ENCODE results near the gene ARHGAP45. TPM values are rescaled to one million over a fixed set of nuclear protein-coding genes. Genes with fewer than 3 reads are reported as not detected.

The ARHGAP45 gene
- total RNA-seq, 1 experiment from 2014 or later, result 45.3 TPM

DNA sequence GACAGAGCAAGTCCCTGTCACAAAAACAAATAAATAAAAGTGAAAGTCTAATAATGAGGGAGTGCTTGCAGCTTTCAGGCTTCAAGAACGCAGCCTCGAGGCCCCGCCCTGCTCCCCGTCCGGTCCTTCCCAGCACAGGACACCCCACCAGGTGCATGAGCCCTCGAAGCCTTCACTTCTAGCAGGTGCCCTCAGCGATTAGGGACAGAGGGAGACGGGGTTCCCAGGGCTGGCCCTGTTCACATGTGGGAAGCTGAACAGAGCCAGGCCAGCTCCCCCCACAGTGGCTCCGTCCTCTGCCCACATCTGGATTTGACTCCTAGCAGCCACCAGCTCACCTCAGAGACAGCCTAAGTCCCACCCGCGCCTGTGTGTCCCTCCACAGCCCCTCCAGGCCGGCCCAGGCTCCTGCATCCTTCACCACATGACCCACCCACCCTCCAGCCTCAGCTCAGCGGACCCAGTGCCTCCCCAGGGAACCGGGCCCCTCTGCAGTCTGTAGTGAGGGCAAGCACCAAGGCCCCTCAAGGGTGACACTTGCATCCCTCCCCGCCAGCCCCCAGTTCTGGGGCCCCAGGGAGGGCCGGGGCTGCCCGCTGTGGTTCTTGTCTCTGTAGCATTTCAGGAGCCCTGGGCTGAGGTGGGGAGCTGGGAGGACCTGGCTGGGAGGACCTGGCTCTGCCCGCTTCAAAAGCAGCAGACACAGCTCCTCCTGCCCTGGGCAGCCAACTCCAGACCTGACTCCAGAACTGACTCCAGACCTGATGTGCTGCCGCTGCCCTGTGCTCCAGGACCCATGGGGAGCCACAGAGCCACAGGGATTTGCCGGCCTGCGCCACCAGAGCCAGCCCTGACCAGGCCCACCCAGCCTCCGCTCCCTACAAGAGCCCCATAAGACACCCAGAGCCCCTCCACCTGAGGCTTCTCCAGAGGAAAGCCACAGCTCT is 64.1 kb downstream of the ARHGAP45 start:
- H3F3A ChIP-seq (ENCODE audit: low read length, unreplicated experiment), result no peaks in the 10 kb centered on the region
- intact Hi-C loops (cut with micrococcal nuclease), result no loop called here
- POLR2A ChIA-PET (ENCODE audit: unreplicated experiment), result no interaction called here

DNA sequence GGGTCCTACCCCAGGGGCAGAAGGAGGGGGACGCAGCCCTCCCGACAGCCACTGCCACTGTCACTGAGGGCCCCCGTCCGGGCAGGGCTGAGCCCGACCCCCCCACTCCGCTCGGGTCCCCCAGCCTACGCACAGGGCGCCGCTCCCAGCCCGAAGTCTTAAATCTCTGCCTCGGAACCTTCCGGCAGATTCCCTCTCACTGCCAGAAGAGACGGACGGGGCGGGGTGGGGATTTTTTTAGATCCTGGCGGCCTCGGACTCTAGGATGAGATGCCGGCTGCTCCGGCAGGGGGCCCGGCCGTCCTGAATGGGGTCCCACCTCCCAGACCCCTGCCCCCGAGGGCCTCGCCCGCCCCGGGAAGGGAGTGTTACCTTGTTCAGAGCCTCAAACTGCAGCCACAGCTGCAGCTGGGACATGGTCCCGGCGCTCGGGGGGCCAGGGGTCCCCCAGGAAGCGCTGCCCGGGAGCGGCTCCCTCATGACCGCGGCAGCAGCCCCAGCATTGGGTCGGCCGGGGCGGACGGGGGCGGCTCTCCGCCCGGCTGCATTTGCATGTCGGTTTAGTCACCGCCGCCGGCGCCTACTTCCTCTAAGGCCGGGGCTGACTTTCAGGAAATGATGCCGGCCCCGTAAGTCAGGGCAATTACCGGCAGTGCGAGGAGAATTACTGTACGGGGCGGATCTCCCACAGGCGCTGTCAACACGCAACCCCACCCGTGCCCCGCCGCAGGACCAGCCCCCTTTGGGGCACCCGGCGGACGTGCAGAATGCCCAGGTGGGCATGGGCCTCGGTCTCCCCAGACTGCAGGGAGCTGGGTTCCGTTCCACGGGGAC is 65.0 kb downstream of the ARHGAP45 start:
- ATAC-seq, result no peak
- H3K9ac ChIP-seq (ENCODE audit: low read length), result no peak overlapping the region
- no peak overlapping the region for H3K27ac ChIP-seq (ENCODE audit: low read length)
- ChIA-PET POLR2A (ENCODE audit: unreplicated experiment) (no interaction called here), CTCF (no interaction called here)
- no peaks in the 10 kb centered on the region for H3K4me1 ChIP-seq (ENCODE audit: insufficient read depth, low read length)
- H3K4me2 ChIP-seq (ENCODE audit: low read length), result no peak overlapping the region
- no peak for TF ChIP-seq EZH2 (IDR thresholded peaks at IDR 0.05; ENCODE audit: low read length, unreplicated experiment)
- no peak for TF ChIP-seq EZH2phosphoT487 (IDR thresholded peaks at IDR 0.05; ENCODE audit: borderline replicate concordance, low read length)
- TF ChIP-seq CTCF (conservative IDR thresholded peaks at IDR 0.05; ENCODE audit: low read depth, low read length), result no peak
- peaks cover 25% of the 10 kb centered on the region for H4K20me1 ChIP-seq (ENCODE audit: low read length)
- H3K9me2 ChIP-seq (replicated peaks; ENCODE audit: low read length), result no peaks in the 10 kb centered on the region
- H3K27me3 ChIP-seq (ENCODE audit: low read length), result no peaks in the 10 kb centered on the region
- no peaks in the 10 kb centered on the region for H3F3A ChIP-seq (ENCODE audit: low read length, unreplicated experiment)
- peaks cover 5% of the 10 kb centered on the region for H3K36me3 ChIP-seq (ENCODE audit: low read depth, low read length)
- H3K9me3 ChIP-seq (ENCODE audit: low read length), result no peaks in the 10 kb centered on the region
- H3K4me3 ChIP-seq (ENCODE audit: low read length), result no peak overlapping the region
- no TSS peak for BruUV-seq (replicated peaks)
- H3K79me2 ChIP-seq (ENCODE audit: low read length), result peaks cover 79% of the 10 kb centered on the region
- no peak overlapping the region for H2AFZ ChIP-seq (ENCODE audit: low read length)
- intact Hi-C loops (cut with micrococcal nuclease), result no loop called here
- DNase-seq, result no peak

More for the DNA sequence above, 64.1 kb downstream of the ARHGAP45 start:
- Histone ChIP-seq H3K9me3 (ENCODE audit: low read length) (no peaks in the 10 kb centered on the region), H4K20me1 (ENCODE audit: low read length) (peaks cover 25% of the 10 kb centered on the region), H3K27ac (ENCODE audit: low read length) (no peak overlapping the region), H2AFZ (ENCODE audit: low read length) (no peak overlapping the region), H3K4me1 (ENCODE audit: insufficient read depth, low read length) (no peaks in the 10 kb centered on the region; the same call in 1 of the 2 replicates), H3K4me2 (ENCODE audit: low read length) (no peak overlapping the region), H3K79me2 (ENCODE audit: low read length) (peaks cover 70% of the 10 kb centered on the region), H3K4me3 (ENCODE audit: low read length) (no peak overlapping the region), H3K36me3 (ENCODE audit: low read depth, low read length) (peaks cover 5% of the 10 kb centered on the region), H3K9ac (ENCODE audit: low read length) (no peak overlapping the region), H3K27me3 (ENCODE audit: low read length) (no peaks in the 10 kb centered on the region), H3K9me2 (replicated peaks; ENCODE audit: low read length) (no peaks in the 10 kb centered on the region)
- TF ChIP-seq CTCF (conservative IDR thresholded peaks at IDR 0.05; ENCODE audit: low read depth, low read length) (no peak), EZH2phosphoT487 (IDR thresholded peaks at IDR 0.05; ENCODE audit: borderline replicate concordance, low read length) (no peak), EZH2 (IDR thresholded peaks at IDR 0.05; ENCODE audit: low read length, unreplicated experiment) (no peak)
- BruUV-seq (replicated peaks), result no TSS peak
- CTCF ChIA-PET, result interaction anchor here (0.5 kb wide), 1 partner anchor 64 kb away, joined by 6 read pairs; no protein-coding TSS in a partner anchor
- DNase-seq (no peak), ATAC-seq (no peak)
